Breast epithelium (tissue), 3 donors: ENCODE results near the gene ARX.

Experiments used
- CTCF ChIP-seq, 3 donors: fragments of 450-650 bp; IDR thresholded peaks; one replicate each; pipeline ENCODE4 v1.5.1; 2016 to 2017; ENCODE audit warnings: antibody characterized with exemption in 3 of 3, mild to moderate bottlenecking in 3 of 3, moderate library complexity in 3 of 3
- POLR2AphosphoS5 ChIP-seq, 3 donors: sonication (generic); formaldehyde crosslinking; IDR thresholded peaks; one replicate each; pipeline ENCODE4 v1.6.1; 2017; ENCODE audit warnings: antibody characterized with exemption in 3 of 3

GRCh38 chrX:24999511-24999910 is 16.3 kb downstream of the ARX start:
- TF ChIP-seq POLR2AphosphoS5 (IDR thresholded peaks at IDR 0.05), result no peak
- TF ChIP-seq CTCF (IDR thresholded peaks at IDR 0.05), result no peak
